NCI-H82 (cell line): ENCODE measurements around the gene RAB5IF.
A peak's percentile ranks its signal among the peaks of the same experiment; 100 is the strongest.
"Not testable (repeated sequence)": the region's sequence is repeated elsewhere in the genome, so short reads cannot be mapped to it uniquely, and the experiment has no call there.

Experiments
- DNase-seq: peaks from one replicate; lab custom pipeline; 2025; lab: John Stamatoyannopoulos, UW

RAB5IF gene

DNA sequence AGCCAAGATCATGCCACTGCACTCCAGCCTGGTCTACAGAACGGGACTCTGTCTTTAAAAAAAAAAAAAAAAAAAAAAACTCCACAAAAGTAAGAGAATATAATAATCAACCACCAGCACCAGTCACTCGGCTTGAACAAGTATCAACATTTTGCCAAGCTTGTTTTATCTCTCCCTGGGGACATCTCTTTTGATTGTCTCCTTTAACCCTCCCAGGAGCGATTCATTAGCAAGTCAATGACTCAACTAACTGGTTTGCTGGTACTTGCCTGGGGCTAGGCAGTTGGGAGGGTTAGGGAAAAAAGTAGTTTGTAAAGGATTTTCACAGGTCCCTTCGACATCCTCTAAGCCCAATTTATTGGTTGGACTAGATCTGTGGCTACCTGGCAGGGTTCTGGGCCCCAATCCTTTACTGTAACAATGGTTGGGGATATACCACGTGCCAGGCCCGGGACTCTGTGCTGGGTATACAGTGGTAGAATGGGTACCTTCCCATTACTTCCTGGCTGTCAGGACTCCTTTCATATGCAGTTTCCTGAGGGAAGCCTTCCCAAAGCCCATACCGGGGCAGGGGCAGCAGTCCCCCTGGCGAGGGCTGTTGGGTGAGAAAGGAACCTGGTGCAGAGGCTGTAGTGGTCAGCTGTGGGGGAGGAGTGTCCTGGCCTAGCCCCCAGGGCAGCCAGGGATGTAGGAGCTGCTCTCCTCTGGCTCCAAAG lies 20.0 kb upstream of the RAB5IF start:
- DNase-seq = no peak

DNA sequence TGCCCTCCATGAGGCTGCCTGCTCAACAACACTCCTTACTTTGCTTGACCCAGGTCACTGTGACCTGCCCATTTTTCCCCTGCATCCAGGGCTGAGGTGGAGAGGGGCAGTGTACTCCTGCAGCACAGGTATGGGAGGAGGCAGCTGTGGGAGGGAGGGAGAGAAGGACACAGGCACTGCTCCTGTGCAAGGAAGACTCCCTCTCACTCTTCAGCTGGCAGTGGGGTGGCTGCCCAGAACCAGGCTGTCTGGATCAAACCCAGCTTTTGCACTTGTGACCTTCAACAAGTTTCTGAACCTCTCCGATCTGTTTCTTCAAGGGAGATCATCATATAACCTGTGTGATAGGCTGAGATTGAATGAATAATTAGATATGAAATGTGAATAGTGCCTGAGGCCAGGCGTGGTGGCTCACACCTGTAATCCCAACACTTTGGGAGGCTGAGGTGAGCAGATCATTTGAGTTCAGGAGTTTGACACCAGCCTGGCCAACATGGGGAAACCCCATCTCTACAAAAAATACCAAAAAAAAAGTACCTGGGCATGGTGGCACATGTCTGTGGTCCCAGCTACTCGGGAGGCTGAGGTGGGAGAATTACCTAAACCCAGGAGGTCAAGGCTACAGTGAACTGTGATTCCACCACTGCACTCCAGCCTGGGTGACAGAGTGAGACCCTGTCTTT lies 18.1 kb upstream of the RAB5IF start:
- DNase-seq = no peak

DNA sequence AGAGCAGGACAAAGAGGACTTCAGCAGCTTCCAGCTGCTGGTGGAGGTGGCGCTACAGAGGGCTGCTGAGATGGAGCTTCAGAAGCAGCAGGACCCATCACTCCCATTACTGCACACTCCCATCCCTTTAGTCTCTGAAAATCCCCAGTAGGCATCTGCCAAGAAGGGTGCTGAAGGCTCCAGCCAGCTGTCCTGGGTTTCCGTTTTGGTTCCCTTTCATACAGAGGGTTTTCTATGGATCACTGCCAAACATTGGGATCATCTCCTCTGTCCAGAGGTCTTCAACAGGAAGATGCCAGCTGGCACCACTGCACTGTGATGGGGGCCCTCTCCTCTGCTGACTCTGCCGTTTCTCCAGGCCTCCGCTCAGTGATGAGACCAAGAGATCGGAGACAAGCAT lies 14.3 kb upstream of the RAB5IF start:
- DNase-seq = peak; percentile 66

DNA sequence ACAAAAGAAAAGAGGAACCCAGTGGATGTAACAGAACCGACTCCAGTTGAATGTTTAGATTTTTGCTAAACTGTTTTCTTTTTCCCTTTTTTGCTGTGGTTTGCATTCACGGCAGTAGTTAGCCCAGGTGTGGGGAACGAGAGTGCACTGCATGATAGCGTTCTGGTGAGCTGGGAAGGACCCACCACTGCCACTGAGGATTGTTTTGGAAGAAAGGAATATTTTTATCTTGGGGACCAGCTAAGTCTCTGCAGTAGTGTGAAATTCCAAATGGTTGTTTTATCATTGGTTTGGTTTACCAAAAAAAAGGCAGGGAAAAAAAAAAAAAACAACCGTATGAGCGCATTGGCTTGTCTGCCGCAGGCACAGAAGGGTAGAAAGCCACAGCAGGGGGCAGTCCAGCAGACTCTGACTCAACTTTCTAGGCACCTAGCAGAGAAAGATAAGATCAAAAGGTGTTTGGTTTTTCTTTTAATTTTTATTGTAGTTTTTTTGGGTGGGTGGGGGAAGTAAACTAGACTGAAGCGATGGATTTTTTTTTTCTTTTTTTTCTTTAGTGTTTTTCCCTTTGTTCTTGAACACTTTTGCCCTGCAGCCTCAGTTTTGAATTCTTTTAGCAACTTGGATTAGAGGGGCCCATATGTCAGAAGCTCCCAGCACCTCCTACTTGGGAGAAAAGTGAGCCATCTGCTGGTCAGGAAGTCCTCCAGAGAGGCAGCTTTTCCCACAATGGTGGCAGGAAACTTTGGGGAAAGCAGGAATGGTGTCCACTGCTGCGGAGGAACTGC lies 13.5 kb upstream of the RAB5IF start:
- DNase-seq = peak; percentile 68

DNA sequence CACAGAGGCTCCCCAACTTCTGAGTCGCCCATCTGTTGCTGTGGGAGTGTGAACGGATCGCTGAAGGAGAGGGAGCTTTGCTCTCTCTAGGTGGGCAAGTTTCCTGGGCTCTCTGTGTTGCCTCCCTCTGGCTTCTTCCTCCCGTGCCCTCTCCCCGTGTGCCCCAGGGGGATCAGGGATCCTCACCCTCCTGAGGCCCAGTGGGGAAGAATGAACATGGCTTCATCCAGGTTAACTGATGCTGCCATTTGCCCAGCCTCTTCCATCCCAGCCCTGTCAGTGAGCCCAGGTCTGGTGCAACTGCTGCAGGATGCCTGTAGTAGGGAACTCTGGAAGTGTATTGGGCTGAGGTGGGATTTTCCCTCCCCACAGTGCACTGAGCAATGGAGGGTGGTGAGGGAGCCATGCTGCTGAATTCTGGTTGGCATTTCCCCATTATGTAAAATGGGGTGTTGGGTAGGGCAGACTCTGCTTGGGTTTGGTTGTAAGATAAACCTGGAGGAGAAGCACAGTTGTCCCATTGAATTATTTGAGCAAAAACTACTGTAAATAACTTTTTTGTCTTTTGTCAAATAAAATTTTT lies 12.1 kb upstream of the RAB5IF start:
- no peak for DNase-seq

DNA sequence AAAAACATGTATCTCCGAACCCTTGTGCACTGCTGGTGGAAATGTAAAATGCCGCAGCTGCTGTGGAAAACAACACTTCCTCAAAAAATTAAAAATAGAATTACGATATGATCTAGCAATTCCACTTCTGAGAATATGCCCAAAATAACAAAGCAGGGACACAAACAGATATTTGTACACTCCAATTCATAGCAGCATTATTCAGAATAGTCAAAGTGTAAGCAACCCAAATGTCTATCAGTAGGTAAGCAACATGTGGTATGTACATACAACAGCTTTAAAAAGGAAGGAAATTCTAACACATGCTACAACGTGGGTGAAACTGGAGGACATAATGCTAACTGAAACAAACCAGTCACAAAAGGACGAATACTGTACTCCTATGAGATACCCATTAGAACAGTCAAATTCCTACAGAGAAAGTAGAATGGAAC lies 5.7 kb upstream of the RAB5IF start:
- DNase-seq = no peak

DNA sequence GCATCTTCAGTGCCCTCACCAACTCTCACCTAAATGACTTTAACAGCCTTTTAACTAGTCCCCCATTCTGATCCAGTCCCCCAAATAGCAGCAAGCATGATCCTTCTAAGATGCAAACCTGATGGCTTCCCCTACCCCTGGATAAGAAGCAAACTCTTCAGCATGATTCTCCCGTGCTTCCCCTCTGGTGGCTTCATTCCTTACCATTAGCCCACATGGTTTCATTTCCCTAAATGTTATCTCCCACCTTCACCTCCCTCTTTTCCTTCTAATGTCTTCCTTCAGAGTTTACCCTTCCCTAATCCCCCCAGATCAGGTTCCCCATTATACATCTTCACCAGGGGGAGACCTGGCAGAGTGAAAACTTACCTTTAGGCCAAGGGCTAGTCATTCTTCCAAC lies 4.0 kb upstream of the RAB5IF start:
- DNase-seq = no peak

DNA sequence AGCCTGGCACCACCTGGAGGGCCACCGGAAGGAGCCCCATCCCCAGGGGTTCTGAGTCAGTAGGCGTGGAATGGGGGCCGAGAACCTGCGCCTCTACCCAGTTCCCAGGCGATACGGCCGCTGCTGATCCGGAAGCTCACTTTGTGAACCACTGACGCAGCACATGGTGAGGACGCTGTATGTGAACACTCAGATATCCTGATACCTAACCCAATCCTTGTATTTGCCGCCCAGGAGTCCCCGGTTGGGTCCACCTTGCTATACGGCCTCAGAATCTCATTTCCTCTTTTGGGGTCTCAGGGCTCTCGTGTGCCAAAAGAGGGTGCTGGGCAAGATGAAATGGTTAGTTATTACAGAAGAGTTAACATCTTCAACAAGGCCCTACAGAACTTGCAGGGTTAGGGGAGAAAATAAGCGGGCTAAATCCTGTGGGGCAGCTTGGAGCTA lies 604 bp upstream of the RAB5IF start:
- peak; percentile 46 for DNase-seq

DNA sequence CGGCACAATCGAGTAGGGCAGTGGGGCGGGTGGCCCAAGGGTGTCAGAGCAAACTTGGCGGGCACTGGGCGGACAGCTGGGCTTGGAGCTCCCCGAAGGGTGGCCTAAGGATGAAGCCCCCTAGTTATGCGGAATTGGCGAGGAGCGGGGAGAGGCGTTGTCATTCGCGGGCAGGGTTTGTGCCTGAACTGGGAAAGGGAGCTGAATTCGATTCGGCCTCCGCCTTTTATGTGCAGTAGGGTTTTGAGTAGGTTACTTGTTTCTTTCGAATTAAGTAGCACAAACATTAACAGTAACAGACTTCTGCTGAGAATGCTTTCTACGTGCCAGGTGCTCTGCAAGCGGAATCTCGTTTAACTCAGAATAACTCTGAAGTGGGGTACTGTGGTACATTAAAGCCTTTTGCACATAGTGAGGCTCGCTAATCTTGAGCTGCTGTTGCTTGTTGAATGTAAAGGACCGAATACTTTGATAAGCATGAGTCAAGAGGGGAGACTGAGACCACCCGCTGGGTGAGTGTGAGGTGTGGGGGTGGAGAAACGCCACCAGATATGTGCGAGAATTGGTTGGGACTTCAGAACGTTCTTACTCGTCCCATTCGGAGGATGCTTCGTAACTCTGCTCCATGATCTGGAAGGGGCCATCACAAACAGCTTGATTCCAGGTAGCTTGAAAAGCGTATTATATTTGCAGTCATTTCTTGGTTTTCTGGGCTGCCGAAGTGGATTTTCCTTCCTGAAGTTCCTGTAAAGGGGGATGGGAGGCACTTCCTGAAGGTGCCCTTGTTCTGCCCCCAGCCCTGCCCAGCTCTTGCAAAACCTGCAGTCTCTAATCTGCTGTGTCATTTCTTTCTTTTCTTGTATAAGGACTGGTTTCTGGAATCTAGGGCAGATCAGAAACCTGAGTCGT lies 833 bp downstream of the RAB5IF start:
- no peak for DNase-seq

DNA sequence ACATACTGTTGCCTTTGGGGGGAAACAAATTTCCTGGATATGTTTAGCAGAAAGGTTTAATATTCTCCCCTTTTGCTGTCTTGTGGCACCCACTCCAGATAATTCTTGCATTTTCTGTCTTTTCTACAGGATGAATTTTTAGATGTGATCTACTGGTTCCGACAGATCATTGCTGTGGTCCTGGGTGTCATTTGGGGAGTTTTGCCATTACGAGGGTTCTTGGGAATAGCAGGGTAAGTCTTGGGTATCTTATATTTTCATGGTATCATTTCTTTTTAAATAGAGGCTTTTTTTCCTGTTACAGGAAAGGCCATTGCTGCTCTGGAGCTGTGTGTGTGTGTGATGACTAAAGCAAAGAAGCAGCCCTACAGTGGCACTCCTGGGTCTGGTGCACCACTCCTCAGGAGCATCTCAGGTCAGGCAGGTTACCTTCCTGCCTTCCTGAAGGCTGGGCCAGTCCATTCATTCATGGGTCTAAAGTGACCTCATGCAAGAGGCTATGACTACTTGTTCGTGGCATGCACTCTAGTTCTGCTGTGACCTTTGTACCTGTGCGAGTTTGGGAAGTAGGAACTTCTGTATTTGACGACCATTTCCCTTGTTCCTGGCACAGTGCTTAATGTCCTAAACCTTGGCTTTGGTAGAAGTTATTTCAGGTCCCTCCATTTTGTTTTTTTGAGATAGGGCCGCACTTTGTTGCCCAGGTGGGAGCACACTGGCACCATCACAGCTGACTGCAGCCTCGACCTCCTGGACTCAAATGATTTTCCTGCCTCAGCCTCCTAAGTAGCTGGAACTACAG lies 2.2 kb downstream of the RAB5IF start:
- DNase-seq = no peak

DNA sequence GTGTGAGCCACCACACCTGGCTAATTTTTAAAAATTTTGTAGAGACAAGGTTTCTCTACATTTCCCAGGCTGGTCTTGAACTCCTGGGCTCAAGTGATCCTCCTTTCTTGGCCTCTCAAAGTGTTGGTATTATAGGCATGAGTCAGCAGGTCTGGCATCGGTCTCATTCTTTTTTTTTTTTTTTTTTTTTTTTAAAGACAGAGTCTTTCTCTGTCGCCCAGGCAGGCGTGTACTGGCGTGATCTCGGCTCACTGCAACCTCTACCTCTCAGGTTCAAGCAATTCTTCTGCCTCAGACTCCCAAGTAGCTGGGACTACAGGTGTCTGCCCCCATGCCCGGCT lies 2.8 kb downstream of the RAB5IF start:
- not testable (repeated sequence) for DNase-seq

DNA sequence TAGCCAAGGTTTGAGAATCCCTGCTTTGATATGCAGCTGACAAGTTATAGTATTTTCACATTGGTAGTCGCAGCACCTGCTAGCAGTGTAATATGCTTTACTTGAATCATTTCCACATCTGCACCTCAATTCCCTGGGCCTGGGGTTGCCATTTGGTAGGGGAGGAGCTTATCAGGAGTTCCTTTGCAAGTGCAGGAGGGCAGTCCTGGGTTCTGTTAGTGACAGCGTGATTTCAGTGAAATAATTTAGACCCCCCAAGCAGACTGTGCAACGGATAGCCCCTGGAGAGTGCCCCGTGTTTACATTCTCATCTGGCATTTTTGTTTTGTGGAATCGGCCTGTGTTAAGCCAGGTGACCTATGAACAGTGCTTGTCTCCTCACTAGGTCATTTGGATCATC lies 6.0 kb downstream of the RAB5IF start:
- no peak for DNase-seq

DNA sequence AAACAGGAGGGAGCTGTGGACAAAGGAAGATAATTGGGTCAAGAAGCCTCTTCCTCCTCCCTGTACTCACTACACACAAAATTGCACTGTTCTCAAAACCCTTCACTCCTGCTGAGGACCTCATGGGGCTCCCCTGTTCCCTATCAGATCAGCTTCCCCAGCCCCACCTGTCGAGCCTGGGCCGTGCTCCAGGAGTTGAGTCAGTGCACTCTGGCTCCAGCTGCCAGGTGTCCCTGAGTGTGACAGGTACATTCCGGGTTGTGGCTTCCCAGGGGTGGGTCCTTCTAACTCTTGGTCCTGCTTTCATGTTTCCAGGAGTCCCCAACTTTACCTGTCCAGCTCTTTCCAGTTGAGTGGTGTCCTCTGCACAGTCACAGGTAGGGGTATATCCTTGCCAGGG lies 8.4 kb downstream of the RAB5IF start:
- DNase-seq = no peak

DNA sequence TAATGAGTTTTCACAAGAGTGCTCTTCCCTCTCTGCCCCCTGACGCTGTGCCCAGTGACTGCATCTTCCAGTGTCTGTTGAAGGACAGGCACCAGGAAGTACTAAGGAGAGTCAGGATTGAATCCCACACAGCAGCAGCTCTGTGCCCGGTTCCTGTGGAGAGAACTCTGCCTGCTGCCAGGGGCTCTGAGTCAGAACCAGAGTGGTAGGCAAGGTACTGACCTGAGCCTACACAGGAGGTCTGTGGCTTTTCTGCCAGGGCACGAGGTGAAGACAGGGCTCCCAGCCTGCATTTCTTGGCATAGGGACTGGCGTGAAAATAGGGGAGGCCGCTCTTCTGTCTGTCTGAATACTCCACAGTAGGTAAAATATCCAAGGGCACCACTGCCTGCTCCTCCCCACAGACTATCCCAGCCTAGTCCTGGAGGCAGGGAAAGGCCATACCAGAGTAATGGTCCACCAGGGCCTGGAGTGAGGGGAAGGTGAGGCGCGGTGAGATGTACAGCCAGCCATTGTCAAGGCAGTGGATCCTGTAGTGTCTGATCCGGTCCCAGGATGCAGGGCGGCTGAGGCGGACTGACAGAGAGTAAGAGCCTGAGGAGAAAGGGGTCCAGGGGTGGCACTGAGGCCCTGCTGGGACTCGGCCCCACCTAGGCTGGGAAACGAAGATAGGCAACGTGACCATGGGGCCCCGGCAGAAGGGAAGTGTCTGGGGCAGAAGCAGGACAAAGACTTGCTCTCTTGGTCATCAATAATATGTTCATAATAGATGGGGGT lies 9.4 kb downstream of the RAB5IF start:
- no peak for DNase-seq

DNA sequence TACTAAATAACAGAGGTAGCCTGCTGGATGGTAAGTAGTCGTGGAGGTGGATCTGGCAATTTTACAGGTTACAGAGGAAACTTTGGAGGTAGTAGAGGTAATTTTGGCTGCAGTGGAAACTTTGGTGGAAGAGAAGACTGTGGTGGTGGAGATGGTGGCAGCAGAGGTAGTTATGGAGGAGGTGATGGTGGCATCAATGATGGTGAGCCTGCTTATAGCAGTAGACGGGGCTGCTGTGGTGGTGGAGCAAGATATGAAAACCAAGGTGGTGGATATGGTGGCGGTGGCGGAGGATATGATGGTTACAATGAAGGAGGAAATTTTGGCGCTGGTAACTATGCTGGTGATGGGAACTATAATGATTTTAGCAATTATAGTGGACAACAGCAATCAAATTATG lies 15.3 kb downstream of the RAB5IF start:
- DNase-seq = no peak

DNA sequence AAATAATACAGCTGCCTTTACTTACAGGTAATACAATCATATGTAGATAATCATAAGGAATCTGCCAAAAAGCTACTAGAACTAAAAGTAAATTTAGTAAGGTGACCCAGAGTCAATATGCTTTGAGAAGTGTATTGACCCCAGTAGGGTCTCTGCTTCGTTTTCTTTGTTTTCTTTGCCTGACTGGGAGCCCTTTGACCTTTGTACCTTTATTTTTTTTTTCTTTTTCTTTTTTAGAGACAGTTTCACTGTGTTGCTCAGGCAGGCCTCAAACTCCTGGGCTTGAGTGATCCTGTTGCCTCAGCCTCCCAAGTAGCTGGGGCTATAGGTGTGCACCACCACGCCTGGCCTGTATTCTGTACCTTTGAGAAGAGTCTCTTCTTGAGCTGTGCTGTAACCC lies 17.9 kb downstream of the RAB5IF start:
- DNase-seq = no peak

DNA sequence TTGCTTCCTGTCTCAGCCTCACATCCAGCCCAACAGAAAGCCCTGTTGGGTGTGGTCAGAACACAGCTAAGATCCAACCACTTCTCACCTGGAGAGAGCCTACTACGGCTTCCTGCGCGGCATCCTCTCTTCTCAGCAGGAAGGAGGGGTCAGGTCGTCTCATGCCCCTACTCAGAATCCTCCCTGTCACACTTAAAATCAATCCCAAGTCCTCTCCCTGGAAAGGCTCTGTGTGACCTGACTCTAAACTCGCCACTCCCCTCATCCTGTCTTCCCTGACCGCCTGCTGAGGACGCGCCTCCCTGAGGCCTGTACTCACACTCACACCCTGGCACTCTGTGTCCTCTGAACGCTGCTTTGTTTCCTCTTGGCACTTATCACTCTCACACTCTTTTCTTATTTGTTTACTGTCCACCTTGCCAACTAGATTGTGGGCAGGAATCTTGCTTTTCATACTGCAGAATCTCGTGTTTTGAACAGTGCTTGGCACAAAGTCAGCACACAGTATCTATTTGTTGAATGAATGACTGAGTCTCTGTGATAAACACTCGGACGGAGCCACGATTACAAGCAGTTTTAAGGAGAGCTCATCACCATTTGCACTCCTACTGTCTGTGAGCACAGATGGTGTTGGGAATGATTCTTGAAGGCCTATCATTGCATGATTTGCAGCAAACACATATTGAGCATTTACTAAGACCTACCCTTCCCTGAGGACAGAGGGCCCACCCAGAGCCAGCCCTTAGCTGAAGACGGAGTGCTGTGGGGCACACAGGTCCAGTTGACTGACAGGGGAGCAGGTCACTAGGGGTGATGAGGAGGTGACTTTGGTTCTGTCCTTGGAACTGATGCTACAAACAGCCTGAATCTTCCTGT lies 18.7 kb downstream of the RAB5IF start:
- DNase-seq = no peak

DNA sequence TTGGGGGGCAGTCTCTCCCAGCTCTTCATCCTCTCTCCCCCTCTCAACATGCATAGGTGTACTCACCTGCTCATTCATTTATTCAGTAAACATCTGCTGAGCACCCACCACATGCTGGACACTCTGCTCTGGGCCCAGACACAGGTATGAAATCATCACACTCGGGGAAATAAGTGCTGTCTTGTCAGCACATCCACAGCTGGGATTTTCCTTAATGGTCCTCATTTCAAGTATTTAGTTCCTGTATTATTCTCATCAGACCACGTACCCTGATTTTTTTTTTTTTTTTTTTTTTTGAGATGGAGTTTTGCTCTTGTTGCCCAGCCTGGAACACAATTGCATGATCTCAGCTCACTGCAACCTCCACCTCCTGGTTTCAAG lies 19.4 kb downstream of the RAB5IF start:
- DNase-seq = no peak

DNA sequence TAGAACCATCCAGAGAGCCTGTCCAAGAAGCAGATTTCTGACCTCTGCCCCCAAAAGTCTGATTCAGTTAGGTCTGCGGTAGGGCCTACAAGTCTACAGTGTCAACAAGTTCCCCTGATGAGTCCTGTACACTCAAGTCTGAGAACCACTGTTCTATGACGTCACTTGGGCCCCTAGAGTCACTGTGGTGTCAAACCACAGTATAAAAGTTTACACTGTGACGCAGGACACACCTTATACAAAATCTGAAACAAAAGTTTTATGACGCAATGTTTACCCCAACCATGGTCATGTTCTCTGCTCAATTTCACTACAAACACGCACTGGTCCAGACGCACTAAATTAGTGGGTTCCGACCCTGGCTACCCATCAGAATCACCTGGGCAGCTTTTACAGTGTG lies 22.5 kb downstream of the RAB5IF start:
- no peak for DNase-seq
